ENCODE measurements around the gene MSGN1.
A peak's percentile ranks its signal among the peaks of the same experiment; 100 is the strongest.

Gene MSGN1

GRCh38 chr2:17827316-17827715 is 11.1 kb downstream of the MSGN1 start:
- no peak overlapping the region for H3K4me3 ChIP-seq (ENCODE audit: low read length)
- no peaks in the 10 kb centered on the region for H3K36me3 ChIP-seq (ENCODE audit: insufficient read depth, low read length)
- H3K9ac ChIP-seq (ENCODE audit: low read depth, low read length) = no peak overlapping the region
- 28% methylated on average over 5 of the region's 5 CpGs for WGBS
- peaks cover 49% of the 10 kb centered on the region for H3K27me3 ChIP-seq (ENCODE audit: insufficient read depth, low read length)
- H3K9me3 ChIP-seq (ENCODE audit: insufficient read depth, low read depth, low read length) = no peaks in the 10 kb centered on the region
- peaks cover 18% of the 10 kb centered on the region for H3K4me1 ChIP-seq (ENCODE audit: insufficient read depth, low read length)
- no peak overlapping the region for H3K27ac ChIP-seq (ENCODE audit: low read depth, low read length)

GRCh38 chr2:17827785-17828184 is 11.5 kb downstream of the MSGN1 start:
- Histone ChIP-seq H3K27me3 (ENCODE audit: insufficient read depth, low read length) (peaks cover 53% of the 10 kb centered on the region), H3K4me3 (ENCODE audit: low read length) (no peak overlapping the region), H3K4me1 (ENCODE audit: insufficient read depth, low read length) (peaks cover 15% of the 10 kb centered on the region), H3K9ac (ENCODE audit: low read depth, low read length) (no peak overlapping the region), H3K27ac (ENCODE audit: low read depth, low read length) (no peak overlapping the region), H3K9me3 (ENCODE audit: insufficient read depth, low read depth, low read length) (no peaks in the 10 kb centered on the region), H3K36me3 (ENCODE audit: insufficient read depth, low read length) (no peaks in the 10 kb centered on the region)
- WGBS = 88% methylated on average over 2 of the region's 2 CpGs

- peaks cover 15% of the 10 kb centered on the region for H3K4me1 ChIP-seq (ENCODE audit: insufficient read depth, low read length)
- peak overlapping the region; percentile 26 for H3K4me3 ChIP-seq (ENCODE audit: low read length)
- no peak overlapping the region for H3K9ac ChIP-seq (ENCODE audit: low read depth, low read length)
- no peaks in the 10 kb centered on the region for H3K9me3 ChIP-seq (ENCODE audit: insufficient read depth, low read depth, low read length)
- WGBS = 21% methylated on average over 37 of the region's 37 CpGs
- H3K36me3 ChIP-seq (ENCODE audit: insufficient read depth, low read length) = no peaks in the 10 kb centered on the region
- H3K27me3 ChIP-seq (ENCODE audit: insufficient read depth, low read length) = peaks cover 53% of the 10 kb centered on the region
- H3K27ac ChIP-seq (ENCODE audit: low read depth, low read length) = no peak overlapping the region
These were observed 14.1 kb downstream of the MSGN1 start for GRCh38 chr2:17830053-17831034.

- H3K27me3 ChIP-seq (ENCODE audit: insufficient read depth, low read length) = peaks cover 20% of the 10 kb centered on the region; the same call in 1 of the 2 replicates
- H3K9ac ChIP-seq (ENCODE audit: low read depth, low read length) = no peak overlapping the region
- no peaks in the 10 kb centered on the region for H3K36me3 ChIP-seq (ENCODE audit: insufficient read depth, low read length)
- no peak overlapping the region for H3K27ac ChIP-seq (ENCODE audit: low read depth, low read length)
- H3K4me1 ChIP-seq (ENCODE audit: insufficient read depth, low read length) = no peaks in the 10 kb centered on the region
- no peak overlapping the region for H3K4me3 ChIP-seq (ENCODE audit: low read length)
- H3K9me3 ChIP-seq (ENCODE audit: insufficient read depth, low read depth, low read length) = no peaks in the 10 kb centered on the region
- 62% methylated on average over 2 of the region's 2 CpGs for WGBS
These were observed 19.3 kb downstream of the MSGN1 start for GRCh38 chr2:17835516-17835915.

- Histone ChIP-seq H3K4me3 (ENCODE audit: low read length) (no peak overlapping the region), H3K9ac (ENCODE audit: low read depth, low read length) (no peak overlapping the region), H3K36me3 (ENCODE audit: insufficient read depth, low read length) (no peaks in the 10 kb centered on the region), H3K27ac (ENCODE audit: low read depth, low read length) (no peak overlapping the region), H3K4me1 (ENCODE audit: insufficient read depth, low read length) (no peaks in the 10 kb centered on the region), H3K9me3 (ENCODE audit: insufficient read depth, low read depth, low read length) (no peaks in the 10 kb centered on the region), H3K27me3 (ENCODE audit: insufficient read depth, low read length) (no peaks in the 10 kb centered on the region)
- WGBS = 94% methylated on average over 2 of the region's 2 CpGs
These were observed 23.7 kb downstream of the MSGN1 start for GRCh38 chr2:17839959-17840358.

- Histone ChIP-seq H3K27ac (ENCODE audit: low read depth, low read length) (no peak overlapping the region), H3K36me3 (ENCODE audit: insufficient read depth, low read length) (no peaks in the 10 kb centered on the region), H3K4me1 (ENCODE audit: insufficient read depth, low read length) (no peaks in the 10 kb centered on the region), H3K9ac (ENCODE audit: low read depth, low read length) (no peak overlapping the region), H3K9me3 (ENCODE audit: insufficient read depth, low read depth, low read length) (no peaks in the 10 kb centered on the region), H3K27me3 (ENCODE audit: insufficient read depth, low read length) (no peaks in the 10 kb centered on the region), H3K4me3 (ENCODE audit: low read length) (no peak overlapping the region)
- 70% methylated on average over 2 of the region's 2 CpGs for WGBS
These were observed 27.2 kb downstream of the MSGN1 start for GRCh38 chr2:17843457-17843856.

- Histone ChIP-seq H3K27me3 (ENCODE audit: insufficient read depth, low read length) (no peaks in the 10 kb centered on the region), H3K9ac (ENCODE audit: low read depth, low read length) (no peak overlapping the region), H3K36me3 (ENCODE audit: insufficient read depth, low read length) (no peaks in the 10 kb centered on the region), H3K27ac (ENCODE audit: low read depth, low read length) (no peak overlapping the region), H3K4me3 (ENCODE audit: low read length) (no peak overlapping the region), H3K9me3 (ENCODE audit: insufficient read depth, low read depth, low read length) (no peaks in the 10 kb centered on the region), H3K4me1 (ENCODE audit: insufficient read depth, low read length) (no peaks in the 10 kb centered on the region)
- 94% methylated on average over 7 of the region's 7 CpGs for WGBS
These were observed 29.5 kb downstream of the MSGN1 start for GRCh38 chr2:17845806-17846205.

GRCh38 chr2:17846676-17847075 is 30.4 kb downstream of the MSGN1 start:
- H3K4me3 ChIP-seq (ENCODE audit: low read length) = no peak overlapping the region
- no peak overlapping the region for H3K27ac ChIP-seq (ENCODE audit: low read depth, low read length)
- H3K27me3 ChIP-seq (ENCODE audit: insufficient read depth, low read length) = no peaks in the 10 kb centered on the region
- 93% methylated on average over 3 of the region's 3 CpGs for WGBS
- no peaks in the 10 kb centered on the region for H3K36me3 ChIP-seq (ENCODE audit: insufficient read depth, low read length)
- H3K9me3 ChIP-seq (ENCODE audit: insufficient read depth, low read depth, low read length) = no peaks in the 10 kb centered on the region
- no peaks in the 10 kb centered on the region for H3K4me1 ChIP-seq (ENCODE audit: insufficient read depth, low read length)
- H3K9ac ChIP-seq (ENCODE audit: low read depth, low read length) = no peak overlapping the region

- Histone ChIP-seq H3K27ac (ENCODE audit: low read depth, low read length) (no peak overlapping the region), H3K36me3 (ENCODE audit: insufficient read depth, low read length) (no peaks in the 10 kb centered on the region), H3K4me3 (ENCODE audit: low read length) (no peak overlapping the region), H3K4me1 (ENCODE audit: insufficient read depth, low read length) (no peaks in the 10 kb centered on the region), H3K9me3 (ENCODE audit: insufficient read depth, low read depth, low read length) (no peaks in the 10 kb centered on the region), H3K9ac (ENCODE audit: low read depth, low read length) (no peak overlapping the region), H3K27me3 (ENCODE audit: insufficient read depth, low read length) (no peaks in the 10 kb centered on the region)
- 93% methylated on average over 2 of the region's 2 CpGs for WGBS
These were observed 31.0 kb downstream of the MSGN1 start for GRCh38 chr2:17847236-17847635.

- no peak overlapping the region for H3K4me3 ChIP-seq (ENCODE audit: low read length)
- no peaks in the 10 kb centered on the region for H3K27me3 ChIP-seq (ENCODE audit: insufficient read depth, low read length)
- no peaks in the 10 kb centered on the region for H3K36me3 ChIP-seq (ENCODE audit: insufficient read depth, low read length)
- no peak overlapping the region for H3K9ac ChIP-seq (ENCODE audit: low read depth, low read length)
- no peaks in the 10 kb centered on the region for H3K9me3 ChIP-seq (ENCODE audit: insufficient read depth, low read depth, low read length)
- H3K27ac ChIP-seq (ENCODE audit: low read depth, low read length) = no peak overlapping the region
- H3K4me1 ChIP-seq (ENCODE audit: insufficient read depth, low read length) = no peaks in the 10 kb centered on the region
- 83% methylated on average over 5 of the region's 5 CpGs for WGBS
These were observed 33.0 kb downstream of the MSGN1 start for GRCh38 chr2:17849275-17849674.

GRCh38 chr2:17850151-17850550 is 33.9 kb downstream of the MSGN1 start:
- Histone ChIP-seq H3K27me3 (ENCODE audit: insufficient read depth, low read length) (no peaks in the 10 kb centered on the region), H3K9me3 (ENCODE audit: insufficient read depth, low read depth, low read length) (no peaks in the 10 kb centered on the region), H3K27ac (ENCODE audit: low read depth, low read length) (no peak overlapping the region), H3K4me1 (ENCODE audit: insufficient read depth, low read length) (no peaks in the 10 kb centered on the region), H3K4me3 (ENCODE audit: low read length) (no peak overlapping the region), H3K36me3 (ENCODE audit: insufficient read depth, low read length) (no peaks in the 10 kb centered on the region), H3K9ac (ENCODE audit: low read depth, low read length) (no peak overlapping the region)
- WGBS = 92% methylated on average over 4 of the region's 4 CpGs

Data from HUES64 (cell line).